ENCODE measurements around the gene C3orf52. TPM values are rescaled to one million over a fixed set of nuclear protein-coding genes. Genes with fewer than 3 reads are reported as not detected.

C3orf52 gene
- total and polyA plus RNA-seq, 4 donors = 0.88 to 16.8 (median 5.2) TPM

DNA sequence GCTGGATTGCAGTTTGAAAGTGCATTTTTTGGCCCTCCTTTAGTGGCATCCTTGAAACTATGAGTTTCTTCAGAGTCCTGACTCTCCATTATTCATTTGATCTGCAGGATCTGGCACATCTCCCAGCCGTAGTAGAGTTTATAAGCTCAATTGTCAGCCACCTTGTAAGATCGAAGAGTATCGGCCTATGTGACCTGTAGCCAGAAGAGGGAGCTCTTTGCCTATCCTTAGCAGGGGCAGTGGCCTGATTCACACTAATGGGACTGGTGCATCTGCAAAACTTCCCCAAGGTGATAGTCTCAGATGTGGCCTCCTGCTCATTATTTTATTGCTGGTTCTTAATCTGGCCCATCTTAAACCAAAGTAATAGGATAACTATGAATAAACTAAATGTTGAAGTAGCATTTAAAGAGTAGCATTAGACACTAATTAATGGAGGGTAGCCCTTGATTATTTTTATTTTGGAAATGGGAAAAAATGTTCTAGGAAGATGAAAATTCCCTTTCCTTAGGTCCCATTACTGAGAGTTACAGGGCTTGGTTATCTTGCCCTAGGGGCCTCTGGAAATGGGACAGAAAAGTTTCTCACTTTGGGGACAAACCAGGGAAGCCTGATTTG is 25.7 kb downstream of the C3orf52 start:
- 78 to 79% methylated on average over 3 of the region's 3 CpGs for WGBS, 2 donors
- H3K4me1 ChIP-seq (ENCODE audit: control insufficient read depth in 1 of 2, insufficient read depth in 2 of 2, low read length in 2 of 2) = no peaks in the 10 kb centered on the region
- ATAC-seq (ENCODE audit: low FRiP score) = peak; percentile 72
- no peak for DNase-seq
- intact Hi-C loops (cut with DNase I) = no loop called here
- H3K36me3 ChIP-seq (ENCODE audit: control insufficient read depth in 1 of 2, insufficient read depth in 2 of 2, low read length in 1 of 2) = peaks cover 6 to 7% of the 10 kb centered on the region in 2 donors
- H3K9me3 ChIP-seq (ENCODE audit: control insufficient read depth, low read length) = no peaks in the 10 kb centered on the region
- no peak overlapping the region for H3K27ac ChIP-seq (ENCODE audit: low read depth in 1 of 2, low read length in 2 of 2)
- H3K27me3 ChIP-seq (ENCODE audit: control insufficient read depth in 1 of 2, insufficient read depth in 2 of 2, low read length in 1 of 2) = no peaks in the 10 kb centered on the region
- no peak overlapping the region for H3K4me3 ChIP-seq (ENCODE audit: low read length in 2 of 2)

DNA sequence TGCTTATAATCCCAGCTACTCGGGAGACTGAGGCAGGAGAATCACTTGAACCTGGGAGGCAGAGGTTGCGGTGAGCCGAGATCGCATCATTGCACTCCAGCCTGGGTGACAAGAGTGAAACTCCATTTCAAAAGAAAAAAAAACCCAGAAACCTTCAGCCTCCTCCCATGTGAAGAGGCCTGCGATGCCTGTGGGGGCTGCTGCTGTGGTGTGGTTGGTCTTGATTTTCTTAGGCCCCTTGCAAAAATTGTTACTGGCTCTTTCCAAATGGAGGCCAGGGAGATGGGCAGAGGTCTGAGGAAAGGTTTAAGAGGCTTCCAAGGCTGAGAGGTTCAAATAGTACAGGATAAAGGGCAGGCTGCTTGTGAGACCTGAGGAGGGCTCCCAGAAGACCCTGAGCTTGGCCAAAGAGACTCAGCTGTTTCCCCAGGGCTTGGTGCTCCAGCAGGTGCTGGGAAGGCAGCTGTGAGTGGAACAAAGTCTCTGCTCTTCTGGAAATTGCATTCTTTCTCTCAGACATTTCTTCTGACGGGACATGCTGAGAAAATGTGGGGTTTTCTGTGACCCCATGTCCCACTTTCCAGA is 28.5 kb downstream of the C3orf52 start:
- intact Hi-C loops (cut with DNase I) = no loop called here
- DNase-seq = no peak
- Histone ChIP-seq H3K36me3 (ENCODE audit: control insufficient read depth in 1 of 2, insufficient read depth in 2 of 2, low read length in 1 of 2) (peaks cover 8 to 10% of the 10 kb centered on the region in 2 donors), H3K27me3 (ENCODE audit: control insufficient read depth in 1 of 2, insufficient read depth in 2 of 2, low read length in 1 of 2) (no peaks in the 10 kb centered on the region), H3K4me3 (ENCODE audit: low read length in 2 of 2) (no peak overlapping the region), H3K27ac (ENCODE audit: low read depth in 1 of 2, low read length in 2 of 2) (no peak overlapping the region), H3K4me1 (ENCODE audit: control insufficient read depth in 1 of 2, insufficient read depth in 2 of 2, low read length in 2 of 2) (no peaks in the 10 kb centered on the region), H3K9me3 (ENCODE audit: control insufficient read depth, low read length) (no peaks in the 10 kb centered on the region)
- ATAC-seq (ENCODE audit: low FRiP score) = no peak
- 97 to 98% methylated on average over 6 of the region's 6 CpGs for WGBS, 2 donors

DNA sequence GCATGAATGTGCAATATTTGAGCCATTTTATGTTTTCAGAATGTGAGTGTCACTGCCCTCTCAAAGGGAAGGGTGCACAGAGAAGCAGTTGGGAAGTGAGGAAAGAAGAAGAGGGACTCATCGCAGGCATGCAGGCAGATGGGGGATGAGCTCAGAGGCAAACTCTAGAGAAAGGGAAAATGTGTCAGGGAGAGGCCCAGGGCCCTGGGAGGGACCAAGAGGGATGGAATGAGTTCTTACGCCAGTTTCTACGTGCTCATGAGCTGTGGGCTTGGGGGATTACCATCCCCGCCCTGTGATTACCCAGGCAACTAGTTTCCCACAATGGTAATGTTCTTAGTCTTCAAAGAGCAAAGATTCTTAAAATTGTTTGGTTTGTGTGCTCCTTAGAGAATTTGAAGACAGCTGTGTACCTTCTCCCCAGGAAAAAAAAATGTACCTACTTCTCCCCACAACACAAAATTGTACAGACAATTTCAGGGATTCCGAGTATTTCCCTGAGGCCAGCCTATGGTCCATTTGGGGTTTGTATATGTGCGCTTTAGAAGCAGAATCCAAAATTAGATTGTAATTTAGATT is 29.1 kb downstream of the C3orf52 start:
- WGBS, 2 donors = 89 to 94% methylated on average over 6 of the region's 6 CpGs
- intact Hi-C loops (cut with DNase I) = no loop called here

DNA sequence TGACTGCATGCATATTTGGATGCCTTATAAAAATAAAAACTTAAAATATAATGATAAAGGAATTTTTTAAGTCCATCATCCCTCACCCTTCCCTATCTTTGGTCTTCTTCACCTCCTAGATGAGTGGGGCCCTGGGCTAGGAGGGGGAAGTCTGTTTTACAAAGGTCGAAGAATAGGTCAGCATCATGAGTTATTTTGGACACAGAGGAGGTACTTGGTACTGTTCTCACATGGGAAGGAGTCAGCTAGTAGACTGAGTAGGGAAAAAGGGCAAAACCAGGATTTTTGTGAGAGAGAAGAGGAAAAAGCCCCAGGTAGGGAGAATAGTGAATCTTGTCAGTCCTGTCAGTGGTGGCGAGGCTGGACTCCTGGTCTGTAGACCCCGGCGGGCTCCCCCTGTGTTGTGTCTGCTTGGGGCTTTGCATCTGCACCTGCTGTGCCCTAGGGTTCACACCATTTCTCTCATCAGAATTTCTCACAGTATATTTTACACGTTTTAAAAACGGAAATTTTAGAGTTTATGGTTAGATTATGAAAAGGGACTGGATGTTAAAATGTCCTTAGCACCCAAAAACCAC is 29.7 kb downstream of the C3orf52 start:
- intact Hi-C loops (cut with DNase I) = no loop called here
- no peaks in the 10 kb centered on the region for H3K27me3 ChIP-seq (ENCODE audit: control insufficient read depth in 1 of 2, insufficient read depth in 2 of 2, low read length in 1 of 2)
- H3K9me3 ChIP-seq (ENCODE audit: control insufficient read depth, low read length) = no peaks in the 10 kb centered on the region
- H3K4me3 ChIP-seq (ENCODE audit: low read length in 2 of 2) = no peak overlapping the region
- H3K4me1 ChIP-seq (ENCODE audit: control insufficient read depth in 1 of 2, insufficient read depth in 2 of 2, low read length in 2 of 2) = no peaks in the 10 kb centered on the region
- DNase-seq (no peak), ATAC-seq (ENCODE audit: low FRiP score) (no peak)
- WGBS, 2 donors = 83 to 88% methylated on average over 6 of the region's 6 CpGs
- H3K27ac ChIP-seq (ENCODE audit: low read depth in 1 of 2, low read length in 2 of 2) = no peak overlapping the region
- peaks cover 8 to 10% of the 10 kb centered on the region in 2 donors for H3K36me3 ChIP-seq (ENCODE audit: control insufficient read depth in 1 of 2, insufficient read depth in 2 of 2, low read length in 1 of 2)

More for the DNA sequence above, 29.1 kb downstream of the C3orf52 start:
- DNase-seq = no peak
- Histone ChIP-seq H3K4me3 (ENCODE audit: low read length in 2 of 2) (no peak overlapping the region), H3K9me3 (ENCODE audit: control insufficient read depth, low read length) (no peaks in the 10 kb centered on the region), H3K36me3 (ENCODE audit: control insufficient read depth in 1 of 2, insufficient read depth in 2 of 2, low read length in 1 of 2) (peaks cover 8 to 10% of the 10 kb centered on the region in 2 donors), H3K4me1 (ENCODE audit: control insufficient read depth in 1 of 2, insufficient read depth in 2 of 2, low read length in 2 of 2) (no peaks in the 10 kb centered on the region), H3K27ac (ENCODE audit: low read depth in 1 of 2, low read length in 2 of 2) (no peak overlapping the region), H3K27me3 (ENCODE audit: control insufficient read depth in 1 of 2, insufficient read depth in 2 of 2, low read length in 1 of 2) (no peaks in the 10 kb centered on the region)
- no peak for ATAC-seq (ENCODE audit: low FRiP score)

DNA sequence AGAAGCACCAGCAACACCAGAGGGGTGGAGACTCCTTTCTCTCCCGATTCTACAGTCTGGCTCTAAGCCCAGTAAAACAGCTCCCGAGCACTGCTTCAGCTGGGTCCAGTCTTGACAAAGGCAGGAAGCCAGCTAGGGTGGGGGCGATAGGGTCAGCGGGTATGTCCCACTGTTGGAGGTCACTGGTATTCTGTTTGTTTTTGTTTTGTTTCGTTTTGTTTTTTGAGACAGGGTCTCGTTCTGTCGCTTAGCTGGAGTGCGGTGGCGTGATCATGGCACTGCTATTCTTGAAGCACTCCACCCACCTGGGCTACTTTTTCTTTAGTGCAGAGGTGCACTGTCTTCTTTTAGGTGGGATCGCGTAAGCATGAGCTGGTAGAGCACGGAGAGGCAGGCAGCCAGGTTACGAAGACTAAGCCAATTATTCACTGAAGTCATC is 30.6 kb downstream of the C3orf52 start:
- DNase-seq (no peak), ATAC-seq (ENCODE audit: low FRiP score) (no peak)
- WGBS, 2 donors = 69% methylated on average over 13 of the region's 13 CpGs
- intact Hi-C loops (cut with DNase I) = no loop called here
- H3K27me3 ChIP-seq (ENCODE audit: control insufficient read depth in 1 of 2, insufficient read depth in 2 of 2, low read length in 1 of 2) = no peaks in the 10 kb centered on the region
- peaks cover 8 to 10% of the 10 kb centered on the region in 2 donors for H3K36me3 ChIP-seq (ENCODE audit: control insufficient read depth in 1 of 2, insufficient read depth in 2 of 2, low read length in 1 of 2)
- no peaks in the 10 kb centered on the region for H3K9me3 ChIP-seq (ENCODE audit: control insufficient read depth, low read length)
- H3K4me1 ChIP-seq (ENCODE audit: control insufficient read depth in 1 of 2, insufficient read depth in 2 of 2, low read length in 2 of 2) = no peaks in the 10 kb centered on the region
- H3K27ac ChIP-seq (ENCODE audit: low read depth in 1 of 2, low read length in 2 of 2) = no peak overlapping the region
- no peak overlapping the region for H3K4me3 ChIP-seq (ENCODE audit: low read length in 2 of 2)

DNA sequence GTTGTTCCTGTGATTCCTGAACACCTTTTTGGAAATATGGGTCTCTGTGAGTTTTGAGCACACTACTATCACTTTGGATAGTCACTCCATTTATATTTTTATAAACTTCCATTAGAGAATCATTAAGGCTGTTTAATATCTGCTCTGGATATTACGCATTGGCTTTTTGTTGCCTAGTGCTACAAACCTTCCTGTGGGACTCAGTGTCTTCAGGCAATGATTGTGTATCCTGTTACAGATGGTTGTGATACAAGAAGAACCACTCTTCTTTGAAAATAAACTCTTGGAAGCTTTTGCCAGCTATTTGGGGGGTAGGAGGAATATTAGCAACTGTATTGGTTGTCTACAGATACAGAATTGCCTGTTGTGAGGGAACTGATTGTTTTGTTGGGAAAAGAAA is 31.2 kb downstream of the C3orf52 start:
- Histone ChIP-seq H3K27ac (ENCODE audit: low read depth in 1 of 2, low read length in 2 of 2) (no peak overlapping the region), H3K9me3 (ENCODE audit: control insufficient read depth, low read length) (no peaks in the 10 kb centered on the region), H3K4me1 (ENCODE audit: control insufficient read depth in 1 of 2, insufficient read depth in 2 of 2, low read length in 2 of 2) (no peaks in the 10 kb centered on the region), H3K4me3 (ENCODE audit: low read length in 2 of 2) (no peak overlapping the region), H3K36me3 (ENCODE audit: control insufficient read depth in 1 of 2, insufficient read depth in 2 of 2, low read length in 1 of 2) (peaks cover 8 to 10% of the 10 kb centered on the region in 2 donors), H3K27me3 (ENCODE audit: control insufficient read depth in 1 of 2, insufficient read depth in 2 of 2, low read length in 1 of 2) (no peaks in the 10 kb centered on the region)
- WGBS, 2 donors = 100% methylated on average over 1 of the region's 1 CpG
- DNase-seq (no peak), ATAC-seq (ENCODE audit: low FRiP score) (no peak)
- intact Hi-C loops (cut with DNase I) = no loop called here

DNA sequence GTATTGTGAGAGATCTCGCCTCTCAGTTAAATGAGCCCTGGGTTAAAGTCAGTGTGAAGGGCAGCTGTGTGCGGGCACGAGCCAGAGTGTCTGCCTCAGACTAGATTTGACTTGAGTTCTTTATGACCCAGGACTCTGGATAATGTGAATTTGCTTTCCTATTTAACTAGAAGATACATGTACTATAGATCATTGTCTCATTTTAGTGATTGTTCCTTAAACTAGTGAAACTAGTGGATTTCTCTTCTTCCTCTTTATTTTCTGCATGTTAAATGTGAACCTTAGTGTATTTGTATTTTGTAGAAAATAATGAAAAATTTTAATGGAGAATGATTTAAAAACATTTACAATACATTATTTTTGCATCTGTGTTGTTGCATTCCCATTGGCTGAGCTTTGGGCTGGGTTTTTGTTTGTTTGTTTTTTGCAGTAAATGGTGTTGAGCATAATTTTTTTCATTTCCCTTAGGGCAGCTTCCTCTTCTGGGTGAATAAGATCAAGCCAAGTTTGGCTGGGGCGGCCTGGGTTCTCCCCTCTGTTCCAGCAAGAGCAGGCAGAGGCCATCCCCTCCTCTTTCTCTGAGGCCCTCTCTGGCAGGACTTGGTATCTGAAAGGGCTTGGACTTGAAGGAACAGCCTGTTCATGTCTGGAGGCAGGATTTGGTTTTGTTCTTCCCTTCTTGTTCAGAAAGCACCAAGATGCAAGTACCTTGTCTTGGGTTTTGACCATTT is 31.8 kb downstream of the C3orf52 start:
- intact Hi-C loops (cut with DNase I) = no loop called here
- DNase-seq = peak in 1 of 2 donors; percentile 76
- no peaks in the 10 kb centered on the region for H3K27me3 ChIP-seq (ENCODE audit: control insufficient read depth in 1 of 2, insufficient read depth in 2 of 2, low read length in 1 of 2)
- no peaks in the 10 kb centered on the region for H3K9me3 ChIP-seq (ENCODE audit: control insufficient read depth, low read length)
- no peaks in the 10 kb centered on the region for H3K4me1 ChIP-seq (ENCODE audit: control insufficient read depth in 1 of 2, insufficient read depth in 2 of 2, low read length in 2 of 2)
- 93 to 94% methylated on average over 4 of the region's 4 CpGs for WGBS, 2 donors
- no peak overlapping the region for H3K4me3 ChIP-seq (ENCODE audit: low read length in 2 of 2)
- H3K27ac ChIP-seq (ENCODE audit: low read depth in 1 of 2, low read length in 2 of 2) = no peak overlapping the region
- no peak for ATAC-seq (ENCODE audit: low FRiP score)
- peaks cover 7 to 8% of the 10 kb centered on the region in 2 donors for H3K36me3 ChIP-seq (ENCODE audit: control insufficient read depth in 1 of 2, insufficient read depth in 2 of 2, low read length in 1 of 2)

DNA sequence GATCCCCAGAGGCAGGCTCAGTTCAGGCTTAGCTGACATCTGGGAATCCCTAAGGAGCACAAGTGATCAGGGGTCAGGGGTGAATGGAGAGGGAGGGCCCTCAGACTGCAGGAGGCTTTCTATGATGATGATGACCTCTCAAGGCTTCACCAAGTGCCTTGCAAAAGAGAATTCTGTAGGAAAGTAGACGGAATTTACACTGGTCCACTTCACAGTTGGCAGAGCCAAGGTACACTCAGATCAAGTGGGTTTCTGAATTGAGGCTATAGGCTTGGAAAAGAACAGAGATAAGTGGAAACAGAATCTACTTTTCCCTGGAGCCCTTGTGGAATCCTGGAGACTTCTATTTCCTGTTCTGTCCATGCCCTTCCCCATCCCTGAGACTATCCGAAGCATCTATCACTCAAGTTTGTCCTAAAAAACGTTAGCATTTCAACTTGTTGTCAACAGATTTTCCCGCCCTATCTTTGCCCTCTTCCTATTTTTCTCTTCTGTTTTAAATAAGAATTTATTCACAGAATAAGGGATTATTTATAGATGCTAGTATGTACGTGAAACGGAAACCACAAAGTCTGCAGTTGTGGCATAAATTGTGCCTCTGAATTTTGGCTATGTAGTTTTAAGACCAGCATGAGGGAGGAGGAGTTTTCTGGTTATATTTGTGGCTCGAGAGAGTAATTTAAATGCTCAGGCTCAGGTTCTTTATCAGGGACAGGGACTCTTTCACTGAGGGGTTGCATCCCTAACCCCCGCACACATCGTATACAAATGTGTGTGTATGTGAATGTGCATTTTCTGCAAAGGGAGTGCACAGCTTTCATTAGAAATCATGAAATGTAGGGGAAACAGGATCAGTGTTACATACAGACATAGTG is 34.0 kb downstream of the C3orf52 start:
- peaks cover 3 to 5% of the 10 kb centered on the region in 2 donors for H3K36me3 ChIP-seq (ENCODE audit: control insufficient read depth in 1 of 2, insufficient read depth in 2 of 2, low read length in 1 of 2)
- no peak overlapping the region for H3K4me3 ChIP-seq (ENCODE audit: low read length in 2 of 2)
- ATAC-seq (ENCODE audit: low FRiP score) (no peak), DNase-seq (no peak)
- intact Hi-C loops (cut with DNase I) = no loop called here
- H3K27me3 ChIP-seq (ENCODE audit: control insufficient read depth in 1 of 2, insufficient read depth in 2 of 2, low read length in 1 of 2) = no peaks in the 10 kb centered on the region
- H3K27ac ChIP-seq (ENCODE audit: low read depth in 1 of 2, low read length in 2 of 2) = no peak overlapping the region
- no peaks in the 10 kb centered on the region for H3K4me1 ChIP-seq (ENCODE audit: control insufficient read depth in 1 of 2, insufficient read depth in 2 of 2, low read length in 2 of 2)
- WGBS, 2 donors = 78% methylated on average over 9 of the region's 9 CpGs
- H3K9me3 ChIP-seq (ENCODE audit: control insufficient read depth, low read length) = no peaks in the 10 kb centered on the region

All from aorta (tissue), 5 donors.